ENCODE results near the gene CLDN5. TPM values are rescaled to one million over a fixed set of nuclear protein-coding genes. Genes with fewer than 3 reads are reported as not detected.
"Not testable (repeated sequence)": the region's sequence is repeated elsewhere in the genome, so short reads cannot be mapped to it uniquely, and the experiment has no call there.

Gene CLDN5
- total RNA-seq, 1 donor from 2014 or later: not detected

DNA sequence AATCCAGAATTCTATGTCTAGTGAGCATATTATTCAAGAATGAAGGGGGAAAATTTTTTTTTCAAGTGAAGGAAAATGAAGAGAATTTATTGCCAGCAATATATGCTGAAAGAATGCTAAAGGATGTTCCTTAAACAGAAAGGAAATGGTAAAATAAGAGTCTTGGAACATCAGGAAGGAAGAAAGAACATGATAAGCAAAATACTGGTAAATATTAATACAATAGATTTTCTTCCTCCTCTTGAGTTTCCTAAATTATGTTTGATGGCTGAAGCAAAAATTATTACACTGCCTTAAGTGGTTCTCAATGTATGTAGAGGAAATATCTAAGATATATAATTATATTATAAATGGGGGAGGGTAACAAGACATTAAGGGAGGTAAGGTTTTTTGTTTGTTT, 9.6 kb upstream of the CLDN5 start:
- Histone ChIP-seq H3K36me3 (ENCODE audit: insufficient read depth, low read length) (no peaks in the 10 kb centered on the region), H4K20me1 (ENCODE audit: insufficient read depth, low read length) (no peaks in the 10 kb centered on the region), H3K9me3 (ENCODE audit: insufficient read depth, low read depth, low read length) (no peaks in the 10 kb centered on the region), H3K9ac (ENCODE audit: low read length) (no peak overlapping the region), H3K4me1 (ENCODE audit: insufficient read depth, low read length) (no peaks in the 10 kb centered on the region), H3K79me2 (ENCODE audit: insufficient read depth, low read length) (no peaks in the 10 kb centered on the region), H2AFZ (ENCODE audit: low read depth, low read length) (no peak overlapping the region), H3K27me3 (ENCODE audit: insufficient read depth, low read length) (peaks cover 5% of the 10 kb centered on the region), H3K27ac (ENCODE audit: low read depth, low read length) (no peak overlapping the region), H3K4me2 (ENCODE audit: low read length) (no peak overlapping the region), H3K4me3 (ENCODE audit: insufficient read depth, low read depth, low read length) (no peak overlapping the region)
- Mint-ChIP-seq H3K27ac (ENCODE audit: unreplicated experiment) (no peak overlapping the region), H3K4me1 (ENCODE audit: low read depth, unreplicated experiment) (no peaks in the 10 kb centered on the region), H3K4me3 (ENCODE audit: unreplicated experiment) (no peak overlapping the region), H3K9me3 (ENCODE audit: unreplicated experiment) (no peaks in the 10 kb centered on the region), H3K36me3 (ENCODE audit: low read depth, unreplicated experiment) (no peaks in the 10 kb centered on the region), H3K27me3 (ENCODE audit: low read depth, unreplicated experiment) (peaks cover 10% of the 10 kb centered on the region)
- TF ChIP-seq EZH2 (IDR thresholded peaks at IDR 0.05; ENCODE audit: insufficient read depth, low read length): no peak
- TF ChIP-seq, protein P1, sequence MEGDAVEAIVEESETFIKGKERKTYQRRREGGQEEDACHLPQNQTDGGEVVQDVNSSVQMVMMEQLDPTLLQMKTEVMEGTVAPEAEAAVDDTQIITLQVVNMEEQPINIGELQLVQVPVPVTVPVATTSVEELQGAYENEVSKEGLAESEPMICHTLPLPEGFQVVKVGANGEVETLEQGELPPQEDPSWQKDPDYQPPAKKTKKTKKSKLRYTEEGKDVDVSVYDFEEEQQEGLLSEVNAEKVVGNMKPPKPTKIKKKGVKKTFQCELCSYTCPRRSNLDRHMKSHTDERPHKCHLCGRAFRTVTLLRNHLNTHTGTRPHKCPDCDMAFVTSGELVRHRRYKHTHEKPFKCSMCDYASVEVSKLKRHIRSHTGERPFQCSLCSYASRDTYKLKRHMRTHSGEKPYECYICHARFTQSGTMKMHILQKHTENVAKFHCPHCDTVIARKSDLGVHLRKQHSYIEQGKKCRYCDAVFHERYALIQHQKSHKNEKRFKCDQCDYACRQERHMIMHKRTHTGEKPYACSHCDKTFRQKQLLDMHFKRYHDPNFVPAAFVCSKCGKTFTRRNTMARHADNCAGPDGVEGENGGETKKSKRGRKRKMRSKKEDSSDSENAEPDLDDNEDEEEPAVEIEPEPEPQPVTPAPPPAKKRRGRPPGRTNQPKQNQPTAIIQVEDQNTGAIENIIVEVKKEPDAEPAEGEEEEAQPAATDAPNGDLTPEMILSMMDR (IDR thresholded peaks at IDR 0.05; ENCODE audit: insufficient read depth, low read depth, low read length): no peak
- DNase-seq (ENCODE audit: low read depth) (no peak), FAIRE-seq (no peak)

DNA sequence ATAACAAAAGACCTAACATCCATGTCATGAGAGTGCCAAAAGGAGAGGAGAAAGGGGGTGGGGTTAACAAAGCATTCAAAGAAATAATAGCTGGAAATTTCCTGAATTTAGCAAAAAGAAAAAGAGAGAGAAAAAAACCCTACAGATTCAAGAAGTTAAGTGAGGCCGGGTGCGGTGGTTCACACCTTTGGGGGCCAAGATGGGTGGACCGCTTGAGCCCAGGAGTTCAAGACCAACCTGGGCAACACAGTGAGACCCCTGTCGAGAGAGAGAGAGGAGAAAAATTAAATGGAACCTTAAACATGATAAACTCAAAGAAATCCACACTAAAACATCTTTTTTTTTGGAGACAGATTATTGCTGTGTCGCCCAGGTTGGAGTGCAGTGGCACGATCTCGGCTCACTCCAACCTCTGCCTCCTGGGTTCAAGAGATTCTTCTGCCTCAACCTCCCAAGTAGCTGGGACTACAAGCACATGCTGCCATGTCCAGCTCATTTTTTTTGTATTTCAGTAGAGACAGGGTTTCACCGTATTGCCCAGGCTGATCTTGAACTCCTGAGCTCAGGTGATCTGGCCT, 8.9 kb upstream of the CLDN5 start:
- H3K4me3 Mint-ChIP-seq (ENCODE audit: unreplicated experiment): no peak overlapping the region
- H3K9ac ChIP-seq (ENCODE audit: low read length): no peak overlapping the region
- no peaks in the 10 kb centered on the region for H3K36me3 ChIP-seq (ENCODE audit: insufficient read depth, low read length)
- H3K4me2 ChIP-seq (ENCODE audit: low read length): no peak overlapping the region
- H3K9me3 ChIP-seq (ENCODE audit: insufficient read depth, low read depth, low read length): no peaks in the 10 kb centered on the region
- H3K4me1 ChIP-seq (ENCODE audit: insufficient read depth, low read length): peaks cover 2% of the 10 kb centered on the region
- no peak overlapping the region for H3K27ac Mint-ChIP-seq (ENCODE audit: unreplicated experiment)
- no peaks in the 10 kb centered on the region for H3K36me3 Mint-ChIP-seq (ENCODE audit: low read depth, unreplicated experiment)
- H3K4me1 Mint-ChIP-seq (ENCODE audit: low read depth, unreplicated experiment): no peaks in the 10 kb centered on the region
- TF ChIP-seq, protein P1 (IDR thresholded peaks at IDR 0.05; ENCODE audit: insufficient read depth, low read depth, low read length): no peak
- TF ChIP-seq EZH2 (IDR thresholded peaks at IDR 0.05; ENCODE audit: insufficient read depth, low read length): no peak
- H3K27me3 ChIP-seq (ENCODE audit: insufficient read depth, low read length): peaks cover 5% of the 10 kb centered on the region
- H3K4me3 ChIP-seq (ENCODE audit: insufficient read depth, low read depth, low read length): no peak overlapping the region
- H3K9me3 Mint-ChIP-seq (ENCODE audit: unreplicated experiment): no peaks in the 10 kb centered on the region
- H3K27ac ChIP-seq (ENCODE audit: low read depth, low read length): no peak overlapping the region
- no peak for FAIRE-seq
- H4K20me1 ChIP-seq (ENCODE audit: insufficient read depth, low read length): no peaks in the 10 kb centered on the region
- H3K27me3 Mint-ChIP-seq (ENCODE audit: low read depth, unreplicated experiment): peaks cover 10% of the 10 kb centered on the region
- no peak overlapping the region for H2AFZ ChIP-seq (ENCODE audit: low read depth, low read length)
- H3K79me2 ChIP-seq (ENCODE audit: insufficient read depth, low read length): no peaks in the 10 kb centered on the region
- DNase-seq (ENCODE audit: low read depth): no peak

DNA sequence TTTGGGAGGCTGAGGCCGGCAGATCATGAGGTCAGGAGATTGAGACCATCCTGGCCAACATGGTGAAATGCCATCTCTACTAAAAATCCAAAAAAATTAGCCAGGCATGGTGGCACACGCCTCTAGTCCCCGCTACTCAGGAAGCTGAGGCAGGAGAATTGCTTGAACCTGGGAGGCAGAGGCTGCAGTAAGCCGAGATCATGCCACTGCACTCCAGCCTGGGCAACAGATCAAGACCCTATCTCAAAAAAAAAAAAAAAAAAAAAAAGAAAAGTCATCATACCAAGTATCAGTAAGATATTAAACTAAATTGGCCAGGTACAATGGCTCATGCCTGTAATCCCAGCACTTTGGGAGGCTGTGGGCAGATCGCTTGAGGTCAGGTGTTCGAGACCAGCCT, 7.1 kb upstream of the CLDN5 start:
- not testable (repeated sequence) for H3K4me3 Mint-ChIP-seq (ENCODE audit: unreplicated experiment); H3K4me2 ChIP-seq (ENCODE audit: low read length); H3K9me3 Mint-ChIP-seq (ENCODE audit: unreplicated experiment); H3K4me1 ChIP-seq (ENCODE audit: insufficient read depth, low read length); H3K4me3 ChIP-seq (ENCODE audit: insufficient read depth, low read depth, low read length); FAIRE-seq; DNase-seq (ENCODE audit: low read depth); H3K27ac ChIP-seq (ENCODE audit: low read depth, low read length); H3K9me3 ChIP-seq (ENCODE audit: insufficient read depth, low read depth, low read length); H3K27ac Mint-ChIP-seq (ENCODE audit: unreplicated experiment); H3K36me3 ChIP-seq (ENCODE audit: insufficient read depth, low read length); H3K36me3 Mint-ChIP-seq (ENCODE audit: low read depth, unreplicated experiment); H3K9ac ChIP-seq (ENCODE audit: low read length); H2AFZ ChIP-seq (ENCODE audit: low read depth, low read length); H3K79me2 ChIP-seq (ENCODE audit: insufficient read depth, low read length); H4K20me1 ChIP-seq (ENCODE audit: insufficient read depth, low read length); H3K4me1 Mint-ChIP-seq (ENCODE audit: low read depth, unreplicated experiment); H3K27me3 ChIP-seq (ENCODE audit: insufficient read depth, low read length)
- H3K27me3 Mint-ChIP-seq (ENCODE audit: low read depth, unreplicated experiment): peaks cover 22% of the 10 kb centered on the region

Data from astrocyte (in vitro differentiated cells and primary cell).